ENCODE data around the gene MOGAT2. TPM values are rescaled to one million over a fixed set of nuclear protein-coding genes. Genes with fewer than 3 reads are reported as not detected.

MOGAT2 gene
- total and polyA plus RNA-seq, 2 of the 13 experiments (the other 11 are each of a cell fraction or from before 2014, with no cell fraction given), result 27.2 to 27.8 TPM

- peaks cover 79% of the 10 kb centered on the region for H3K4me1 ChIP-seq (ENCODE audit: insufficient read depth, low read length)
- FAIRE-seq, result no peak
- WGBS (ENCODE audit: low lambda C conversion rate), result 0% methylated on average over 1 of the region's 1 CpG
- no peak overlapping the region for H2AFZ ChIP-seq (ENCODE audit: low read length)
- ChIA-PET POLR2A (no interaction called here), CTCF (ENCODE audit: low intra/inter-chr PET ratio, low total read pairs) (interaction anchor here (1.3 to 3.6 kb wide), 3 partner anchors 35 to 61 kb away, joined by 5 to 38 read pairs (median 19); no protein-coding TSS in a partner anchor)
- peaks cover 35% of the 10 kb centered on the region for H3K79me2 ChIP-seq (ENCODE audit: insufficient read depth, low read length)
- intact Hi-C loops (cut with micrococcal nuclease; ENCODE audit: unreplicated experiment) (loop anchor here (1.0 to 5.0 kb wide), 5 partner anchors 17 to 221 kb away; no protein-coding TSS in a partner anchor), in situ Hi-C loops (cut with HindIII; ENCODE audit: extremely low pct_ligation_motif_present, low pct_unique_long_range_greater_than_20kb) (loop anchor here (5.0 kb wide), 2 partner anchors 50 to 170 kb away; partner anchors contain the start of gene MOGAT2)
- no peaks in the 10 kb centered on the region for H3K27me3 ChIP-seq (ENCODE audit: control insufficient read depth in 1 of 2, insufficient read depth in 2 of 2, low read length in 2 of 2)
- H3K27ac ChIP-seq (ENCODE audit: extremely low read length, insufficient read depth, low read length), result peak overlapping the region; percentile 90
- no peaks in the 10 kb centered on the region for H4K20me1 ChIP-seq (ENCODE audit: insufficient read depth, low read length)
- no peaks in the 10 kb centered on the region for H3K9me3 ChIP-seq (ENCODE audit: low read length)
- no peak for DNase-seq (ENCODE audit: low spot score)
- ATAC-seq, result no peak
- BruUV-seq (replicated peaks), result no TSS peak
- H3K9ac ChIP-seq (ENCODE audit: insufficient read depth, low read depth, low read length), result peak overlapping the region; percentile 85
- peak overlapping the region in 2 of 3 experiments; percentile 80 to 81; a peak in 1 of 6 replicates for H3K4me3 ChIP-seq (replicated peaks in 1 of 3; ENCODE audit: insufficient read depth in 1 of 3, low read depth in 2 of 3, low read length in 3 of 3)
- H3K36me3 ChIP-seq (replicated peaks in 1 of 2; ENCODE audit: control insufficient read depth in 1 of 2, insufficient read depth in 2 of 2, low read length in 2 of 2), result no peaks in the 10 kb centered on the region
- H3K4me2 ChIP-seq (ENCODE audit: low read depth, low read length), result peak overlapping the region; percentile 95
- TF ChIP-seq KLF15 (CRISPR knock-in tag; IDR thresholded peaks at IDR 0.05; ENCODE audit: borderline replicate concordance) (no peak), SMAD3 (CRISPR knock-in tag; IDR thresholded peaks at IDR 0.05) (no peak), CSRNP2 (CRISPR knock-in tag; conservative IDR thresholded peaks at IDR 0.05; ENCODE audit: low read depth) (no peak), PHF20 (CRISPR knock-in tag; IDR thresholded peaks at IDR 0.05) (no peak), ZNF225 (CRISPR knock-in tag; IDR thresholded peaks at IDR 0.05) (no peak), LBX2 (CRISPR knock-in tag; IDR thresholded peaks at IDR 0.05; ENCODE audit: borderline replicate concordance) (no peak), PAX8 (CRISPR knock-in tag; IDR thresholded peaks at IDR 0.05; ENCODE audit: borderline replicate concordance) (no peak), NR2F2 (IDR thresholded peaks at IDR 0.05; ENCODE audit: borderline replicate concordance, low read depth) (peak; percentile 16; the same call in 1 of the 2 replicates), ZNF781 (CRISPR knock-in tag; IDR thresholded peaks at IDR 0.05; ENCODE audit: borderline replicate concordance, not compliant biosample characterization) (no peak), SNAPC5 (CRISPR knock-in tag; IDR thresholded peaks at IDR 0.05; ENCODE audit: borderline replicate concordance) (no peak), HNF4G (IDR thresholded peaks at IDR 0.05; ENCODE audit: borderline replicate concordance, low read depth, low read length) (no peak), HNF4G (CRISPR knock-in tag; IDR thresholded peaks at IDR 0.05; ENCODE audit: borderline replicate concordance, low read depth) (no peak), NCOA5 (CRISPR knock-in tag; IDR thresholded peaks at IDR 0.05) (no peak), ZNF883 (CRISPR knock-in tag; IDR thresholded peaks at IDR 0.05; ENCODE audit: not compliant biosample characterization) (no peak), ZNF354B (CRISPR knock-in tag; IDR thresholded peaks at IDR 0.05) (no peak), DR1 (CRISPR knock-in tag; IDR thresholded peaks at IDR 0.05) (no peak), SMC3 (IDR thresholded peaks at IDR 0.05; ENCODE audit: low read length) (peak; percentile 57; the same call in 1 of the 2 replicates), TARDBP (CRISPR knock-in tag; IDR thresholded peaks at IDR 0.05) (no peak), RFXAP (CRISPR knock-in tag; IDR thresholded peaks at IDR 0.05; ENCODE audit: borderline replicate concordance) (no peak), IKZF4 (CRISPR knock-in tag; IDR thresholded peaks at IDR 0.05; ENCODE audit: borderline replicate concordance, low read depth, not compliant biosample characterization) (no peak), ZNF629 (CRISPR knock-in tag; conservative IDR thresholded peaks at IDR 0.05) (peak; percentile 98), NCOA1 (CRISPR knock-in tag; IDR thresholded peaks at IDR 0.05) (no peak), RCOR2 (CRISPR knock-in tag; IDR thresholded peaks at IDR 0.05) (peak; percentile 83), ZMYM2 (CRISPR knock-in tag; IDR thresholded peaks at IDR 0.05) (peak; percentile 83), FOXK1 (CRISPR knock-in tag; IDR thresholded peaks at IDR 0.05; ENCODE audit: borderline replicate concordance, low read depth) (no peak), HDAC6 (IDR thresholded peaks at IDR 0.05; ENCODE audit: low read depth, low read length) (no peak)
These were observed 50.1 kb downstream of the MOGAT2 start for GRCh38 chr11:75767793-75768111.
